PFSK-1 (cell line): ENCODE results near the gene FAM171A2.

Experiments used
- FOXP2 ChIP-seq: optimal IDR thresholded peaks from 2 replicates; pipeline ENCODE3; 2011; ENCODE audit warnings: borderline replicate concordance, control low read depth, inconsistent platforms; ENCODE audit not compliant: insufficient read depth; ENCODE audit errors: extremely low read length, extremely low read depth
- POLR2AphosphoS5 ChIP-seq: IDR thresholded peaks from 2 replicates; pipeline ENCODE4 v1.6.1; 2012; ENCODE audit warnings: low read depth, mild to moderate bottlenecking, control low read depth, low read length, moderate library complexity
- REST ChIP-seq, 2 experiments: IDR thresholded peaks; 2 replicates each; pipeline versions ENCODE4 v1.6.1 to v1.8.0; 2011 to 2012; ENCODE audit warnings: low read depth in 2 of 2, low read length in 2 of 2, control low read depth in 1 of 2, inconsistent platforms in 1 of 2, mild to moderate bottlenecking in 1 of 2, moderate library complexity in 1 of 2; ENCODE audit not compliant: insufficient read depth in 1 of 2
- SIN3A ChIP-seq: IDR thresholded peaks from 2 replicates; pipeline ENCODE4 v1.6.1; 2012; ENCODE audit warnings: mild to moderate bottlenecking, low read length, moderate library complexity, borderline replicate concordance; ENCODE audit not compliant: insufficient read depth
- TAF1 ChIP-seq: IDR thresholded peaks from 2 replicates; pipeline ENCODE4 v1.6.1; 2012; ENCODE audit warnings: low read length, control low read depth, borderline replicate concordance; ENCODE audit not compliant: insufficient read depth

GRCh38 chr17:44384281-44384822 lies 20.7 kb upstream of the FAM171A2 start:
- TF ChIP-seq POLR2AphosphoS5 (no peak), SIN3A (no peak), REST (IDR thresholded peaks at IDR 0.05; ENCODE audit: insufficient read depth in 1 of 2, low read depth in 2 of 2, low read length in 2 of 2) (no peak), TAF1 (no peak), FOXP2 (no peak)
